Measurements from ENCODE around the gene PDCD10.

DNA sequence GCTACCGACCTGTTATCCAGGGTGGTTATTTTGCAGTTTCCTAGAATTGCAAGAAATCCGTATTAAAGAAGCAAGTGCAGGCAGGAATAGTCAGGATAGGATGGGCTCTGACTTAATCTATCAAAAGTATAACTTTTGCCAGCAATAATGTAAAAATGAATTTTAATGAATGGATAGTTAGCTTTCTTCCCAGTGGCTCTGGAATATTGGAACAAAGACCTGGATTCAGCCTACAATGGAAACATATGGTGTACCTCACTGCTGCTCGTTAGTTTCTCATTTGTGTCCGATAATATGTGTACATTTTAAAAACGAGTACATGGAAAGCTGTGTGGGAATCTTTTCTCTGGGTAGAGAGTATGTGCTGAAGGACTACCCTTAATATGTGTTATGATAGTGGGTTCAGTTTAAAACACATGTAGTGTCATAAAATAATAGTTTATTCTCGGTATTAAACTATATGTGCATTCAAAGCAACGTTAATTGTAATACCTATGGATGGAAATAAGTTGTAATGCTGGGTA lies 1.6 kb upstream of the PDCD10 start:
- TF ChIP-seq, protein P1, sequence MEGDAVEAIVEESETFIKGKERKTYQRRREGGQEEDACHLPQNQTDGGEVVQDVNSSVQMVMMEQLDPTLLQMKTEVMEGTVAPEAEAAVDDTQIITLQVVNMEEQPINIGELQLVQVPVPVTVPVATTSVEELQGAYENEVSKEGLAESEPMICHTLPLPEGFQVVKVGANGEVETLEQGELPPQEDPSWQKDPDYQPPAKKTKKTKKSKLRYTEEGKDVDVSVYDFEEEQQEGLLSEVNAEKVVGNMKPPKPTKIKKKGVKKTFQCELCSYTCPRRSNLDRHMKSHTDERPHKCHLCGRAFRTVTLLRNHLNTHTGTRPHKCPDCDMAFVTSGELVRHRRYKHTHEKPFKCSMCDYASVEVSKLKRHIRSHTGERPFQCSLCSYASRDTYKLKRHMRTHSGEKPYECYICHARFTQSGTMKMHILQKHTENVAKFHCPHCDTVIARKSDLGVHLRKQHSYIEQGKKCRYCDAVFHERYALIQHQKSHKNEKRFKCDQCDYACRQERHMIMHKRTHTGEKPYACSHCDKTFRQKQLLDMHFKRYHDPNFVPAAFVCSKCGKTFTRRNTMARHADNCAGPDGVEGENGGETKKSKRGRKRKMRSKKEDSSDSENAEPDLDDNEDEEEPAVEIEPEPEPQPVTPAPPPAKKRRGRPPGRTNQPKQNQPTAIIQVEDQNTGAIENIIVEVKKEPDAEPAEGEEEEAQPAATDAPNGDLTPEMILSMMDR (IDR thresholded peaks at IDR 0.05): no peak
- TF ChIP-seq POLR2A (IDR thresholded peaks at IDR 0.05) (no peak), POLR2AphosphoS5 (IDR thresholded peaks at IDR 0.05) (no peak), EP300 (IDR thresholded peaks at IDR 0.05) (no peak)
